Adrenal gland (tissue), 5 donors: ENCODE data around the gene KLC4.

Source experiments
- CTCF ChIP-seq, 6 experiments: fragments of 450-650 bp in 4 of 6; fragments of 200-600 bp in 2 of 6; sonication (generic) in 1 of 6; IDR thresholded peaks; 1 replicate in 5 of 6; 2 replicates in 1 of 6; pipeline versions ENCODE4 v1.5.1 to v1.8.0; 2016 to 2021; ENCODE audit warnings: antibody characterized with exemption in 6 of 6, mild to moderate bottlenecking in 2 of 6, moderate library complexity in 1 of 6
- POLR2A ChIP-seq, 2 donors: fragments of 450-650 bp; IDR thresholded peaks; one replicate each; pipeline ENCODE4 v1.6.1; 2017; ENCODE audit warnings: antibody characterized with exemption in 2 of 2, mild to moderate bottlenecking in 2 of 2, moderate library complexity in 1 of 2
- donor health status: DM: no; HTN: no; CAD: no.

- TF ChIP-seq CTCF (IDR thresholded peaks at IDR 0.05) (no peak), POLR2A (IDR thresholded peaks at IDR 0.05) (no peak)
These were observed 33.2 kb downstream of the KLC4 start for GRCh38 chr6:43092635-43093034.
